Upper lobe of right lung (tissue), 1 donor: Measurements from ENCODE around the gene CPAMD8. TPM values are rescaled to one million over a fixed set of nuclear protein-coding genes. Genes with fewer than 3 reads are reported as not detected.

Experiments
- ATAC-seq: fragments of 200-7000 bp; cut with Tn5 transposase; one replicate; pipeline ENCODE4 v1.9.1; 2020; ENCODE audit warnings: mild to moderate bottlenecking, moderate library complexity
- DNase-seq: peaks from one replicate; pipeline ENCODE4 v3.0.0-alpha.2; 2020
- H3K27ac ChIP-seq: fragments of 200-600 bp; one replicate; pipeline ENCODE4 v1.8.0; 2022
- H3K27me3 ChIP-seq: fragments of 200-600 bp; one replicate; pipeline ENCODE4 v1.8.0; 2022; ENCODE audit warnings: mild to moderate bottlenecking
- H3K36me3 ChIP-seq: fragments of 200-600 bp; one replicate; pipeline ENCODE4 v1.8.0; 2022
- H3K4me1 ChIP-seq: fragments of 200-600 bp; one replicate; pipeline ENCODE4 v1.8.0; 2022
- H3K4me3 ChIP-seq: fragments of 200-600 bp; one replicate; pipeline ENCODE4 v1.8.0; 2022; ENCODE audit warnings: mild to moderate bottlenecking
- H3K9me3 ChIP-seq: fragments of 200-600 bp; one replicate; pipeline ENCODE4 v1.8.0; 2022
- CTCF ChIP-seq: fragments of 200-600 bp; IDR thresholded peaks from one replicate; pipeline ENCODE4 v1.8.0; 2022; ENCODE audit warnings: antibody characterized with exemption
- intact Hi-C: fragments of 100-400 bp; cut with DNase I; formaldehyde crosslinking; loops from one replicate; pipeline ENCODE4 v1.11.0; 2022
- total RNA-seq: library from RNA; stranded (reverse); fragmentation: NEBNext Ultra II Directional; extraction: Animal tissue kit (Norgen Biotek cat#: 25700); gene quantifications from one replicate; pipeline ENCODE4 v1.2.1, GENCODE V29; 2021
- donor health status: DM: no; HTN: yes; CAD: no; lungs with severe emphysema.

The CPAMD8 gene
- total RNA-seq, 1 donor from 2014 or later: 50.9 TPM

DNA sequence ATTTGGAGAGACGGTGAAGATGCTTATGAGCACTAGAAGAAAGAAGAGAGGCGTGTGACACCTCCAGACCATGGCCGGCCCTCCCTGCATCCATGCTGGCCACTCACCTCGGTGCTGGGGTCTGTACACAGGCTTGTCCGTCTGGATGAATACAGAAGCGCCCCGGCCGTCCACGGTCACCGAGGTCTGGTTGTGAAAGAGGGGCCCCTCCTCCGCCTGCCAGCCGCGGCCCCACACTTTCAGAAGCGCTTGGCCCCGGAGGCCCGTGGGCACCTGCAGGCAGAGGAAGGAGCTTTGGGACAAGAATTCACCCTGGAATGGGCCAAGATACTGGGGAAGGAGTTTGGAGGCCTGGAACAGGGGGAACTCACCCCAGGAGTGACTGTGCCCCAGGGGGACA is 15.1 kb downstream of the CPAMD8 start:
- H3K27ac ChIP-seq: no peak overlapping the region
- intact Hi-C loops: no loop called here
- H3K4me1 ChIP-seq: no peaks in the 10 kb centered on the region
- DNase-seq: no peak
- ATAC-seq: no peak
- H3K36me3 ChIP-seq: no peaks in the 10 kb centered on the region
- no peaks in the 10 kb centered on the region for H3K27me3 ChIP-seq
- no peaks in the 10 kb centered on the region for H3K9me3 ChIP-seq
- TF ChIP-seq CTCF: no peak
- no peak overlapping the region for H3K4me3 ChIP-seq

- no peak for TF ChIP-seq CTCF
- intact Hi-C loops: no loop called here
- DNase-seq: no peak
- no peak overlapping the region for H3K27ac ChIP-seq
- H3K27me3 ChIP-seq: no peaks in the 10 kb centered on the region
- H3K36me3 ChIP-seq: no peaks in the 10 kb centered on the region
- no peak for ATAC-seq
- no peaks in the 10 kb centered on the region for H3K9me3 ChIP-seq
- no peaks in the 10 kb centered on the region for H3K4me1 ChIP-seq
- no peak overlapping the region for H3K4me3 ChIP-seq
Observed at GRCh38 chr19:17006579-17006978, 20.0 kb downstream of the CPAMD8 start.

GRCh38 chr19:17005000-17005399 is 21.6 kb downstream of the CPAMD8 start:
- DNase-seq (no peak), ATAC-seq (no peak)
- Histone ChIP-seq H3K4me3 (no peak overlapping the region), H3K4me1 (no peaks in the 10 kb centered on the region), H3K9me3 (no peaks in the 10 kb centered on the region), H3K27ac (no peak overlapping the region), H3K27me3 (no peaks in the 10 kb centered on the region), H3K36me3 (no peaks in the 10 kb centered on the region)
- intact Hi-C loops: no loop called here
- TF ChIP-seq CTCF: no peak

DNA sequence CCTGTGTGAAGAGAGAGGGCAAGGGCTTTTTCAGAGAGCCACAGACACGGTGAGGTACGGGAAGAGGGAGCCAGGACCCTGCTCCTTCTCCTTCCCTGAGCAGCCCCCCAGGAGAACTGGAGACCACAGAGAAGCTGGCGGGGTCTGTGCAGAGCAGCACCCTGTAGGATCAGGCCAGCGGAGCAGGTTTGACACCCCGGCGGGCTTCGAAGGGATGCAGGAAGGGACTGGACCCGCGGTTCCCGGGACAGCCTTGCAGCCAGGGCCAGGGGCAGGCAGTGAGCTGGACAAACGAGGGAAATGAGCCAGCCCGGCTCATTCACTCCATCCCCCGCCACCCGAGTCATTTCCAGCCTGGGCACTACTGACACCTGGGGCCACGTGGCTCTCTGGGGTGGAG is 22.2 kb downstream of the CPAMD8 start:
- Histone ChIP-seq H3K9me3 (no peaks in the 10 kb centered on the region), H3K4me3 (no peak overlapping the region), H3K36me3 (no peaks in the 10 kb centered on the region), H3K27me3 (no peaks in the 10 kb centered on the region), H3K27ac (no peak overlapping the region), H3K4me1 (no peaks in the 10 kb centered on the region)
- no peak for ATAC-seq
- DNase-seq: no peak
- intact Hi-C loops: no loop called here
- no peak for TF ChIP-seq CTCF

- ATAC-seq (peak; percentile 8), DNase-seq (no peak)
Observed at GRCh38 chr19:17002455-17002854, 24.2 kb downstream of the CPAMD8 start.

More at GRCh38 chr19:17002455-17002854, 24.2 kb downstream of the CPAMD8 start:
- Histone ChIP-seq H3K27me3 (no peaks in the 10 kb centered on the region), H3K27ac (no peak overlapping the region), H3K36me3 (no peaks in the 10 kb centered on the region), H3K4me1 (no peaks in the 10 kb centered on the region), H3K9me3 (no peaks in the 10 kb centered on the region), H3K4me3 (no peak overlapping the region)
- no peak for TF ChIP-seq CTCF
- intact Hi-C loops: no loop called here
